HG03520 (cell line): ENCODE data around the gene DNASE1L1.

Experiments
- ATAC-seq: cut with Tn5 transposase; IDR thresholded peaks from one replicate; pipeline ENCODE4 v1.9.1; 2021; ENCODE audit warnings: mild to moderate bottlenecking, moderate library complexity; ENCODE audit not compliant: unreplicated experiment

Gene DNASE1L1, protein sequence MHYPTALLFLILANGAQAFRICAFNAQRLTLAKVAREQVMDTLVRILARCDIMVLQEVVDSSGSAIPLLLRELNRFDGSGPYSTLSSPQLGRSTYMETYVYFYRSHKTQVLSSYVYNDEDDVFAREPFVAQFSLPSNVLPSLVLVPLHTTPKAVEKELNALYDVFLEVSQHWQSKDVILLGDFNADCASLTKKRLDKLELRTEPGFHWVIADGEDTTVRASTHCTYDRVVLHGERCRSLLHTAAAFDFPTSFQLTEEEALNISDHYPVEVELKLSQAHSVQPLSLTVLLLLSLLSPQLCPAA

GRCh38 chrX:154409222-154409871, at the start of gene DNASE1L1:
Gene DNASE1L1 (minus strand): TSS chrX:154409254. CDS start chrX:154405568, 3,686 bp downstream.
- no peak for ATAC-seq

DNA sequence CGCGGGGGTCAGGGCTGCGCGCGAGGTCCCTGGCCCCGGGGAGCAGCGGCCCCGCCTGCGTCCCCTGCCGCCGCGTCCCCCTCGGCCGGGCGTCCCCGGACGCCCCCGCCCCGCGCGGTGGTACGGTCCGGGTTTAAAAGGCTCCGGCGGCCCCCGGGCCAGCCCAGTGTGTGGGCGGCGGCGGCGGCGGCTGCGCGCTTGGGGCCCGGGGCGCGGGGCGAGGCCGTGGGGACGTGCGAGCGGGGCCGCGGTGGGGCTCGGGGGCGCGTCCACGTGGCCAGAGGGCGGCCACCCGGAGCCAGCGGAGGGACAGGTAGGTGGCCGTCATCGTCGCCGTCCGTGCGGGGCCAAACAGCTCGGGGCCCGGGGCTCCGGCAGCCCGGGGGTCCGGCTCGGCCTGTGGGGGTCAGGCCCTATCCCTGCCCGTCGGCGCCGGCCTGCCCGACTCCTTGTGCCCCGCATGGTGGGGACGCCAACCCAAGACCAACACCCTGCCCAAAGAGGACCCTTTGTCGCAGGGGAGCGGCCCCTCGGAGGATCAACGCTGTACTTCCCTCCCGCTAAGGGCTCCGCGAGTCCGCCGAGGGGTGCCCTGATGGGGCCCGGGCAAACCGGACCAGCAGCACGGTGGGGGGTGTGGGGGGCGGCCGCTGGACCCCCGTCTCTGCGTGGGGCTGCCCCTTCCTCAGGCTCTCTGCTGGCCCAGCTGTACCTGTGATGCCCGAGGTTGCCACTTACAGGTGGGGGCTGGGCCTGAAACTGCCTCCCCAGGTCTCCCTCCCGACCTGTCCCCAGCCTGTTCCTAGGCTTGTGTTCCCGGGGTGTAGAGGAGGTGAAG, 49.3 kb upstream of the DNASE1L1 start, which contains the start of gene PLXNA3:
Gene PLXNA3, plus strand, starts transcription at position 166 of the 838 bp plus-strand sequence. CDS start 1,903 bp downstream, outside the sequence.
- peak; percentile 37 for ATAC-seq

GRCh38 chrX:154457491-154458115, 48.5 kb upstream of the DNASE1L1 start:
- peak; percentile 57 for ATAC-seq

DNA sequence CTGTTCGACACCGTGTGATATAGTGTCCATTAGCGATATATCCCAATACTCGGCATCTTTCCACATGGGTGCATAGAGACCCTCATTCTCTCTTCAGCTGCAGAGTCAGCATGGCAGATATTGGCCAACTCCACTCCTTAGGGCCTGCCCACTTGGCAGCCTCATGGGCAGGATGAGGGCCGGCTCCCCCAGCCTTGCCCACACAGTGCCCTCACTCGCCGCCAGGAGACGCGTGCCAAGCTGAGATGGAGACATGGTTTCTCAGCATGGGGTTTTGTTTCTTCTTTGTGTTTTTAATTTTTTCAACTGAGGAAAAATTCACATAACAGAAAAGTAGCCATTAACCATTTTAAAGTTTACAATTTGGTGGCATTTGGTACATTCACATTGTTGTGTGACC, 43.8 kb upstream of the DNASE1L1 start:
- ATAC-seq: no peak

GRCh38 chrX:154450312-154450711, 41.3 kb upstream of the DNASE1L1 start:
- no peak for ATAC-seq

- no peak for ATAC-seq
Measured at GRCh38 chrX:154449618-154450017, 40.6 kb upstream of the DNASE1L1 start.

DNA sequence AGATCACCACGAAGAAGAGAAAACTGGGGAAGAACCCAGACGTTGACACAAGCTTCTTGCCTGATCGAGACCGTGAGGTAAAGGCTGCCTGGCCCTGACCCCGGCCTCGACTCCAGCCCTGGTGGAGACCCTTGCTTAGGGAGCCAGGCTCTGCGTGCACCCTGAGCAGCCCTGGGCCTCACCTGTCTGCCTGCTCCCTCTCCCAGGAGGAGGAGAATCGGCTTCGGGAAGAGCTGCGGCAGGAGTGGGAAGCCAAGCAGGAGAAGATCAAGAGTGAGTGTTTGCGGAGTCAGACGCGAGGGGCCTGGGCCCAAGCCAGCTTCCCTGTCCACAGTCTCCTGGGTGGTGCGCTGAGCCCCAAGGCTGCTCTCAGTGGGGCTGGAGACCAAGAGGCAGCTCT, 39.4 kb upstream of the DNASE1L1 start:
- ATAC-seq: no peak

- ATAC-seq: no peak
Measured at GRCh38 chrX:154446430-154446829, 37.4 kb upstream of the DNASE1L1 start.

DNA sequence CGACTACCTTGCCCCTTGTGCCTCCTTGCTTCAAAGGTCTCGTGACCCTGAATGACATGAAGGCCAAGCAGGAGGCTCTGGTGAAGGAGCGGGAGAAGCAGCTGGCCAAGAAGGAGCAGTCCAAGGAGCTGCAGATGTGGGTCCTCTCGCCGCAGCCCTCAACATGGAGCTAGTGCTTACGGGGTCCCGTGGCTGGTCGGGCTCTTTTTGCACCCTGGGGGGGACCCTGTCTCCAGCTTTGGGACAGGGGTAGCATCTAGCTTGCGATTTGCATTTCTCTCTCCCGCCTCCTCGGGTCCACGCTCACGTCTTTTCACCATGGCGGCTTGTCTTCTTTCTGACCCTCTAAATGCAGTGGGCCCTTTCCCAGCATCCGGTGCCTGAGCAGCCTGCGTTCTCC, 36.7 kb upstream of the DNASE1L1 start:
- no peak for ATAC-seq

DNA sequence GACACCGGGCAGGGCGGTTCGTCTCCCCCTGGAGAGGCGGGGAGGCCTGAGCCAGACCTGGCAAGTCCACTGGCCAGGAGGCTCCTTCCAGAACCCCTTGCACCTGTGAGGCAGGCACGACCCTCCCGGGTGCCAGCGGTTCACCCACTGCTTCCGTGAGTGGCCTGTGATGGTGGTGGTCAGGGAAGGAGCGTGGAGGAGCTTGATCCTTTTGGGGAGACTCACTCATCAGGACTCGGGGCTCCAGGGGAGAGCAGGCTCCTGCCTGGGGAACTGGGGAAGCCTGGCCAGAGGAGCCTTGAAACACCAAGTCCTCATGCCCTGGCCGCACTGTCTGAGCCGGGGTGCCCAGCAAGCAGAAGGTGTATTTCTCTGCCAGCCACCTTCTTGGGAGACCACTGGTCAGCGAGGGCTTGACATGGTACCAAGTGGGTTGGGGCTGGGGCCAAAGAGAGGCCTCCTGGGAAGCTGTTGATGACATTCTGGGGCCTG, 35.7 kb upstream of the DNASE1L1 start:
- ATAC-seq: no peak

DNA sequence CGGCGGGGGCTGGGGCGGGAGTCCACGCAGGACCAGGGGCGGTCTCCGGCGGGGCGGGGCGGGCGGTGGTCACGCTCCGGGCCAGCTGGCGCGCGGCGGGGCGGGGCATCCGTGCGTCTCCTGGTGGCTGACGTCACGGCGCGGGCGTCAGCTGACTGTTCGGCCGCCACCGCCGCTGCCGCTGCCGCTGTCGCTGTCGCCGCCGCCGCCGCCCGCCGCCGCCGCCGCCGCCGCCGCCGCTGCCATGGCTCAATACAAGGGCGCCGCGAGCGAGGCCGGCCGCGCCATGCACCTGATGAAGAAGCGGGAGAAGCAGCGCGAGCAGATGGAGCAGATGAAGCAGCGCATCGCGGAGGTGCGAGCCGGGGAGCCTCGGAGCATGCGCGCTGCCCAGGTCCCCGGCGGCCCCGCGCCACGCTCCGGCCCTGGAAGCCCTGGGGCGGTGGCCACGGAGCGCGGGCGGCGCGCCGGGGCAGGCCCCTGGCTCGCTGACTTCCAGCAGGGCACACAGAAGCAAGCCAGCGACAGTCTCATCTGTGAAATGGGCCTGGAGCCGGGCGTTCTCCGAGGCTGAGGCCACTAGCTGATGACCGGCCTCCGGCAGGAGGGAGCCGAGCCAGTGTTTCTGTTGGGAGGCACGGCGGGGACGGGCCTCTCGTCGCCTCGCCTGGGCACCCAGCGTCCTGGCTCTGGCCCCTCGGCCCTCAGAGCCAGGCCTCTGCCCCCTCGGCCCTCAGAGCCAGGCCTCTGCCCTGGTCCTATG, 35.1 kb upstream of the DNASE1L1 start, which contains the start of gene FAM50A:
Gene FAM50A, plus strand, starts transcription at position 150 of the 763 bp plus-strand sequence. Its CDS starts 95 bp downstream, at position 245.
- ATAC-seq: peak; percentile 57

DNA sequence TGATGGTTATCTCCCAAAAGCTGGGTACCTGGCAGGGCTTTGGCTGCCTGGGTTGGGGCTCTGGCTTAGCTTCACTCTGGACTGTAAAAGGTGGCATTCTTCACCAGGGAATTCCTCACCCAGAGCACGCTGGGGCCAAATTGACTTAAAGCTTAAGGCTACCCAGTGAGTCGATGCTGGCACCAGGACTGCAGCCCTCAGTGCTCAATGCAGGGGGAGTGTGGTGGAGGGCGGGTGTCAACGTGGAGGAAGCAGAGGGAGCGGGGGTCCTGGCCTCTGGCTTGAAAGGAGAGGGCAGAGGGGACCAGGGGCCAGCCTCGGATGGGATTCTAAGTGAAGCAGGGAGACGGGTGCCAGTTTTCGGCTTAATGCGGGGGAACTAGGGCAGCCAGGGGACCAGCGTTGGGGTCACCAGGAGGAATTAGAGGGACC, 34.4 kb upstream of the DNASE1L1 start:
- no peak for ATAC-seq

- ATAC-seq: no peak
Measured at GRCh38 chrX:154441984-154442707, 33.1 kb upstream of the DNASE1L1 start.

DNA sequence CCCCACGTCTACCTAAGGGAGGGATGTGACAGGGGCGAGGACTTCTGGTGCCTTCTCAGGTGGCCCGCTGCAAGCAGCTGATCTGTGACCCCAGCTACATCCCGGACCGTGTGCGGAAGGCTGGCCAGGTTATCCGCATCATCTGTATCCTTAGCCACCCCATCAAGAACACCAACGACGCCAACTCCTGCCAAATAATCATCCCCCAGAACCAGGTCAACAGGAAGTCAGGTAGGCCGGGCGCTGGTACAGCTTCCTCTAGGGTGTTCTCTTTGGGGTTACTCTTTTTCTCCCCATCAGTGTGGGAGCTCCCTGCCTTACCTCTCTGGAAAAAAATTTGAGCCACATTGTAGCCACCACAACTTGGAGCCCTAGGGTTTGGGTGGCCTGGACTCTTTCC, 32.5 kb upstream of the DNASE1L1 start:
- ATAC-seq: no peak

DNA sequence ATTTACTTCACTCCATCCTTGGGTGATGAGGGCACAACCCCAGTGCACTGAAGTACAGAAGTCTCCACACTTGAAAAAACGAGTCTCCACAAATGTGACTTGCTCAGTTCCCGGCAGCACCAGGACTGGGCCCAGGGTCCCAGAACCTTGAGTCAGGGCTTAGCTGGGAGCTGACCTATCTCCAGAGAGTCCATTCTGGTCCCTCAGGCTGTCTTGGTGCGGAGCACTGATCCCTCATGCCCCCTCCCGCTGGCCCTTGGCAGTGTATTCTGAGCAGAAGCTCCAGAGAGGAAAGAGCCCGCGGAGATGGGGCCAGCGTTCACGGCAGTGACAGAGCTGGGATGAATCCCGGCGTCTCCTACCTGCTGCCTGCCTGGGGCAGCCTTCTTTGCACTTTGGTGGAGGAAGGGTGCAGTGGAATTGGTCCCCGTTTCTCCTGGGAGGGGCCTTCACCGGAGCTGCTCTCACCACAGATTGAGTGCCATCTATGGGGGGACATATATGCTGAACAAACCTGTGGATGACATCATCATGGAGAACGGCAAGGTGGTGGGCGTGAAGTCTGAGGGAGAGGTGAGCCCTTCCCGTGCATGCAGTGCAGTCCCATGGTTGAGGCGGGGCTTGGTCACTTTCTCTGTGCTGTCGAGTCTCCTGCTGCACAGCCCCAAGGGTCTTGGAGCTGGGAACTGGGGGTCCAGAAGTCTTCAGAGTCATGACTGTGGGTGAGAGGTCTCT, 31.7 kb upstream of the DNASE1L1 start:
- ATAC-seq: no peak

DNA sequence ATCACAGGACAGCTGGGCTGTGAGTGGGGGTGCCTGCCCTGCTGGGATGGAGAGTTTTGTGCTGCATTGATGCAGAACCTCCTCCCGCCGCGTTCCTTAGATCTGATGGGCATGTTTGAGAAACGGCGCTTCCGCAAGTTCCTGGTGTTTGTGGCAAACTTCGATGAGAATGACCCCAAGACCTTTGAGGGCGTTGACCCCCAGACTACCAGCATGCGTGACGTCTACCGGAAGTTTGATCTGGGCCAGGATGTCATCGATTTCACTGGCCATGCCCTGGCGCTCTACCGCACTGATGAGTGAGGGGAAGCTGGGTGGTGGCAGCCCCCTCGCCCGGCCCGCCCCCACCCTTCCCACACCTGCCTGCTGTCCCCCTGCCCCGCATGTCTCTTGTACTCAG, 30.8 kb upstream of the DNASE1L1 start:
- no peak for ATAC-seq

- no peak for ATAC-seq
Measured at GRCh38 chrX:154437971-154438893, 29.2 kb upstream of the DNASE1L1 start.
